Measurements from ENCODE around the gene OSER1.

The OSER1 gene

GRCh38 chr20:44231193-44231592, 20.6 kb upstream of the OSER1 start:
- H3K4me3 ChIP-seq (ENCODE audit: low read depth, low read length) = no peak overlapping the region
- no peak for DNase-seq (ENCODE audit: low read depth)

- DNase-seq (ENCODE audit: low read depth) = no peak
- no peak overlapping the region for H3K4me3 ChIP-seq (ENCODE audit: low read depth, low read length)
Measured at GRCh38 chr20:44228465-44229258, 18.1 kb upstream of the OSER1 start.

GRCh38 chr20:44224637-44225036, 14.1 kb upstream of the OSER1 start:
- H3K4me3 ChIP-seq (ENCODE audit: low read depth, low read length) = no peak overlapping the region

GRCh38 chr20:44223721-44224120, 13.2 kb upstream of the OSER1 start:
- DNase-seq (ENCODE audit: low read depth) = no peak
- H3K4me3 ChIP-seq (ENCODE audit: low read depth, low read length) = no peak overlapping the region

More at GRCh38 chr20:44224637-44225036, 14.1 kb upstream of the OSER1 start:
- no peak for DNase-seq (ENCODE audit: low read depth)

GRCh38 chr20:44222633-44223368, 12.2 kb upstream of the OSER1 start:
- DNase-seq (ENCODE audit: low read depth) = no peak
- H3K4me3 ChIP-seq (ENCODE audit: low read depth, low read length) = no peak overlapping the region

- no peak overlapping the region for H3K4me3 ChIP-seq (ENCODE audit: low read depth, low read length)
- no peak for DNase-seq (ENCODE audit: low read depth)
Measured at GRCh38 chr20:44222027-44222426, 11.5 kb upstream of the OSER1 start.

- H3K4me3 ChIP-seq (ENCODE audit: low read depth, low read length) = no peak overlapping the region
- DNase-seq (ENCODE audit: low read depth) = no peak
Measured at GRCh38 chr20:44221368-44221954, 10.9 kb upstream of the OSER1 start.

- no peak overlapping the region for H3K4me3 ChIP-seq (ENCODE audit: low read depth, low read length)
- DNase-seq (ENCODE audit: low read depth) = no peak
Measured at GRCh38 chr20:44219791-44220190, 9.2 kb upstream of the OSER1 start.

- no peak overlapping the region for H3K4me3 ChIP-seq (ENCODE audit: low read depth, low read length)
- no peak for DNase-seq (ENCODE audit: low read depth)
Measured at GRCh38 chr20:44219170-44219730, 8.7 kb upstream of the OSER1 start.

- DNase-seq (ENCODE audit: low read depth) = no peak
- H3K4me3 ChIP-seq (ENCODE audit: low read depth, low read length) = no peak overlapping the region
Measured at GRCh38 chr20:44218446-44218845, 7.9 kb upstream of the OSER1 start.

- DNase-seq (ENCODE audit: low read depth) = no peak
- no peak overlapping the region for H3K4me3 ChIP-seq (ENCODE audit: low read depth, low read length)
Measured at GRCh38 chr20:44217342-44218092, 6.9 kb upstream of the OSER1 start.

GRCh38 chr20:44215125-44215524, 4.6 kb upstream of the OSER1 start:
- no peak overlapping the region for H3K4me3 ChIP-seq (ENCODE audit: low read depth, low read length)
- no peak for DNase-seq (ENCODE audit: low read depth)

- DNase-seq (ENCODE audit: low read depth) = no peak
- H3K4me3 ChIP-seq (ENCODE audit: low read depth, low read length) = no peak overlapping the region
Measured at GRCh38 chr20:44212792-44213191, 2.2 kb upstream of the OSER1 start.

GRCh38 chr20:44211177-44212039, 837 bp upstream of the OSER1 start:
- peak overlapping the region; percentile 79 for H3K4me3 ChIP-seq (ENCODE audit: low read depth, low read length)
- no peak for DNase-seq (ENCODE audit: low read depth)

GRCh38 chr20:44209686-44210405, 725 bp downstream of the OSER1 start:
- DNase-seq (ENCODE audit: low read depth) = no peak
- peak overlapping the region; percentile 79 for H3K4me3 ChIP-seq (ENCODE audit: low read depth, low read length)

GRCh38 chr20:44208770-44209169, 1.8 kb downstream of the OSER1 start:
- H3K4me3 ChIP-seq (ENCODE audit: low read depth, low read length) = peak overlapping the region; percentile 79

GRCh38 chr20:44208165-44208564, 2.4 kb downstream of the OSER1 start:
- H3K4me3 ChIP-seq (ENCODE audit: low read depth, low read length) = peak overlapping the region; percentile 79
- DNase-seq (ENCODE audit: low read depth) = no peak

More at GRCh38 chr20:44208770-44209169, 1.8 kb downstream of the OSER1 start:
- no peak for DNase-seq (ENCODE audit: low read depth)

GRCh38 chr20:44207126-44207723, 3.3 kb downstream of the OSER1 start:
- H3K4me3 ChIP-seq (ENCODE audit: low read depth, low read length) = no peak overlapping the region
- DNase-seq (ENCODE audit: low read depth) = no peak

Data from skeletal muscle cell (primary cell).